NCI-H345 treated with DMSO at 0.1 percent for 48 hours (cell line): ENCODE data around the gene ANAPC2.

ENCODE experiments used
- DNase-seq: peaks from one replicate; lab custom pipeline; 2025; ENCODE audit not compliant: unreplicated experiment; lab: John Stamatoyannopoulos, UW

Gene ANAPC2

DNA sequence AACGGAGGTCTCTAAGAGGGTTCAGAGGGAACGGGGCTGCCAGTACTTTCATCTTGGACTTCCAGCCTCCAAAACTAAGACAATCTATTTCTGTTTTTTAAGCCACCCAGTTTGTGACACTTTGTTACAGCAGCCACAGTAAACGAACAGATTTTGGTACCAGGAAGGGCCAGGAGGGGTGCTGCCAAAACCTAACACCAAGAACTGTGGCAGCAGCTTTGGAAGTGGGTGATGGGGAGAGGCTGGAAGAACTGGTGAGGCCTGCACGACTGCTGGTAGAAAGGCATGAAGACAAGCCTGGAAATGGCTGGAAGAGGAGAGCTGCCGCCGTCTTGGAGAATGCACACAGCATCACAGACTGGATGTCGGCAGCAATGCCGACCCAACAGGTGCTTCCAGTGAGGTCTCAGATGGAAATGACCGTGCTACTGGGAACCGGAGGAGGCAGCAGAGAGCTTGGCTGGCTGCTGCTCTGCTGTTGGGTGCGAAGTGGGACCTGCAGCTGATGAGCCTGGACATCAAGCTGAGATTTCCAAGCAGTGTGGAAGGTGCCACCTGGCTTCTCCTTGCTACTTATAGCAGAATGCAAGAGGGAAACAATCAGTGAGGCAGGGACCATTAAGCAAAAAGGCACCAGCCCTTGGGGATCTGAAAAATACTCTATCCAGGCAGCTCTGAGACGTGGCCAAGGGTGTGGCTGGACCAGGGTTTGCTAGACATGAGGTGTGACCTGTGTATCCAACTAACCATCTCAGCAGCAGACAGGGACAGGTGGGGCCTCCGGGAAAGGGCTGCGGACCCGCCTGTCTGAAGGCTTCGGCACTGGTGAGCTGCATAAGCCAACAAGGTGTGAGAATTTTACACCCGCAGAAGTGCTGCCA, 11.8 kb downstream of the ANAPC2 start:
- no peak for DNase-seq

DNA sequence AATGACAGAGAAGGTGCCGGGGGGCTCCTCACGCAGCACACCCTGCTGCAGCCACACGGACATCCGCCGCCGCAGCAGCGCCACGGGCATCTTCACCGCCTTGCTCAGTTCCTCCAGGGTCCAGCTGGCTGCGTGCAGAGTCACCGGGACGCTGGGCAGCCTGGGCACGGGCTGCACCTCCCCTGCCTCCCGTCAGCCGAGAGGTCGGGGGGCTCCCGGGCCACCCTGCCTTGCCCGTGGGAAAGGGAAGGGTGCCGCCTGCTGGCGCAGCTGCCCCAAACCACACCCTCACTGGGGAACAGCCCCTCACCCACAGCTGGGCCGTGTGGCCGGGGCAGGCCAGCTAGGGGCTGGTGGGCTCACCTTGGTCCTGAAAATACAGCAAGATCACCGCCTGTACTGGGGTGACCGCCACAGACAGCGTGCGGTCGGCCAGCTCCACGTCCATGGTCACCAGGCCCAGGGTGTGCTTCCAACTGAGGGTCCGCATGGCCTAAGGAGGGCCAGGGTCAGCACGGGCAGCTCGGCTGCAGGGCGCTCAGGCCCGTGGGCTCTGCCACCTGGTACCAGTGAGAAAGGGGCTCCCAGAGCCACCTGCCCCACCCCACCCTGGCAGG, 12.9 kb downstream of the ANAPC2 start:
- no peak for DNase-seq

DNA sequence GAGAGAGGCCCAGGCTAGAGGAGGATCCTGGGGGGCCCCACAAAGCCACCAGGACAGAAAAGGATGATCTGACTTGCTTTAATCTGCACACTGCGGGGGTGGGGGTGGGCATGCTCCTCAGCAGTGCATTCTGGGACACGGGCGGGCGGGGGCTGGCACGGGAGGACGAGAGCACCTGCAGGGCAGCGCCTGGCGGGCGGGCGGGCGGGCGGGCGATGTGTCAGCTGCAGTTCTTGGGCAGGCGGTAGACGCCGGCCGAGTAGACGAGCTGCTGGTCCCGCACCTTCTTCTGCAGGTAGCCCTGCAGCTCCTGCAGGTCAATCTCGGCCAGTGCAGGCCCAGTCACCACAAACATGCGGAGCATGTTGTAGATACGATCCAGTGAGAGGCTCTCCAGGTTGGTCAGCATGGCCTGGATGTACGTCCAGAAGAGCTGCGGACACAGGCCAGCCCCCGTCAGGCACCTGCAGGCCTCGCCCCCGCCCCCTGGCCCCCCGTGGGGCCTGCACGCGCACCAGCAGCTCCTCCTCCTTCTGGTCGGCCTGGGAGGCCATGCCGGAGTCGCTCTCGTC, 13.6 kb downstream of the ANAPC2 start:
- no peak for DNase-seq

DNA sequence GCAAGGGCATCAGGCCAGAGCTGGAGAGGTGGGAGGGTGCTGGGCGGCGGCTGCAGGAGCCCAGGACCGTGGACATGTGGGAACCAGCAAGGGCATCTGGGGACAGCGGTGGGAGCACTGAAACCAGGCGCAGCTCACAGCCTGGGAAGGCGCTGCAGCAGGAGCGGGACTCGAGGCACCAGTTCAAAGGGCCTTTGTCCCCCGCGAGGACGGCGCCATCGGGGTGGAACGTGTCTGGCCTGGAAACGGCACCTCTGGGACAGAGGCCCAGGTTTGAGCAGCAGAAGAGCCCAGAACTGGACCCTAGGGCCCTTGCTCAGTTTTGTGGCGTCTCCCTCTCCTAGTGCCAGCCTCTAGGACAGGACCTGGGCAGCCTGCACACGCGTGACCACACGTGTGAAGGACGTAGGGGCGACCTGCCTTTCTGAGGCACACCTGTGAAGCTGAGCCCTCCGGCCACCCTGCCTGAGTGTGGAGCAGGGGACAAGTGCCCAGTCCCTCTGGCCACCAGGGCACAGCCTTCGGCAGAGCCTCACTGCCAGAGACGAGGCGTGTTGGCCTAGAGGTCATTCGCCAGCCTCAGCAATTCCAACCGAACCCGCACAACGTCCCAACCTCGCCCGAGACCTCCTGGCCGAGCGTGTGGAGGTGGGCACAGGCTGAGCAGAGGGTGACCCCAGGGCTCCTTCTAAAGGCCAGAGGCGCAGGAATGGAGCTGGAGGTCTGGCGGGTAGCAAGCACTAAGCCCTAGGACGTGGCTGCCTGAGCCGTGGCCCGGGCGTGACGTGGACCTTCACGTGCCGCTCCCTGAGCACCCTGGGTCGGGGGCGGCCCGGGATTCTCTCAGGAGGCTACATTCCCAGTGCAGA, 14.3 kb downstream of the ANAPC2 start:
- DNase-seq: no peak

DNA sequence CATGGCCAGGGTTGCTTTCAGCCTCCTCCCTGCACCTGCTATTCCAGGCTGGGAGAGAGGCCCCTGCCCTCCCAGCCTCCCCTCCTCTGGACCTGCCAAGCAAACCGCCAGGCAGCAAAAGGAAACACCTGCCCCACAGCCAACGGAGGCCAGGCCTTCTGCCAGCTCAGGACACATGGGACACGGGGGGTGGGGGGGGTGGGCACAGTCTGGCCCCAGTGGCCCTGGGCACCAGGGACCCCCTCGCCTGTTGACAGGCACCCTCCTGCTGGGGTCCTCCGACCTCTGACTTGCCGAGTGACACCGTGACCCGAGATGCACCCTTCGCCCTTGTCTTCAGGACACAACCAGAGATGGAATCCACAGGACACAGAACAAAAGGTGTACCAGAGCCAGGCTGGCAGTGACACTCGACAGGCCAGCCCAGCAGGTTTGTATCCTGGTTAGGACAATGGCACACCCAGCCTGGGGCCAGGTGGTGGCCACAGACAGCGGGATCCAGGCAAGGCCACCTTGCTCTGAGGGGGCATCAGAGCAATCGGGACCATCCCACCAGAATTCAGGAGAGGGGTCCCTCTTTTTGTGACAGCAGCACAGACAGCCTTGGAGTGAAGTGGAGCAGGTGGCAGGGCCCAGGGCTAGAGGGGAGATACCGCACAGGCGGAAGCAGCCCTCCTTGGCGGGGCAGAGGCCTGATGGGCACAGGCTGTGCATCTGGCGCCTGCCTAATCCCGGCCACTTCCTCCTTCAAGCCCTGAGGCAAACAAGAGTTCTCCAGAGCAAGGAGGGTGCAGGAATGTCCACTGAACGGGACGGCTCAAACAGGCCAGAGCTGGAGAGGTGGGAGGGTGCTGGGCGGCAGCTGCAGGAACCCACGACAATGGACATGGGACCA, 15.2 kb downstream of the ANAPC2 start:
- DNase-seq: no peak

DNA sequence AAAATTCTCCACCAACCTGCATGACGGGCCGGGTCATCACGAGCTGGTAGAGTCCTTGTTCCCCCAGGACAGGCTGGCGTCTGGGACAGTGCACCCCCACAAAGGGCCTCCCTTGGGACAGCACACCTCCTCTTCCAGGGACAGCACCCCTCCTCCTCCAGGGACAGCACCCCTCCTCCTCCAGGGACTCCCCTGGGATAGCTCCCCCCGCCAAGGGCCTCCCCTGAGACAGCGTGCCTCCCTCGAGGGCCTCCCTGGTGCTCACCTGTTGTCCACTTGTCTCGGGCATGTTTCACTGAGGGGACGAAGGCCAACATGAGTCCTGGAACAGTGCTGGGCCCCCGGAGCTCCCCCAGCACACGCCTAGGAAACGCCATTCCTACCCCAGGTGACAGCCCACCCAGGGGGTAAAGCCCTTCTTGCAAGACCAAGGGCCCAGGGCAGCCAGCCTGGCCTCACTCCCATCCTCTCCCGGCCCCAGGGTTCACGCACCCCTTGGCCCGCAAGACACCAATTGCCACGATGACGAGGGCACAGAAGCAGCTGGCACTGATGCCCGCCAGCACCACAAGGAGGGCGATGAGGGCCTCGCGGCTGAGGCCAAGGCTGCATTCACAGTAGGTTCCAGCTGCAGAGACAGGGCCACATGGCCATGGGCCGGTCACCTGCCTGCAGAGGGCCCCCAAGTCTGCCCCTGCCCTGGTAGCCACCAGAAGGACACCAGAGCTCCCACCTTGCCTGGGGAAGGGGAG, 17.0 kb downstream of the ANAPC2 start:
- no peak for DNase-seq

DNA sequence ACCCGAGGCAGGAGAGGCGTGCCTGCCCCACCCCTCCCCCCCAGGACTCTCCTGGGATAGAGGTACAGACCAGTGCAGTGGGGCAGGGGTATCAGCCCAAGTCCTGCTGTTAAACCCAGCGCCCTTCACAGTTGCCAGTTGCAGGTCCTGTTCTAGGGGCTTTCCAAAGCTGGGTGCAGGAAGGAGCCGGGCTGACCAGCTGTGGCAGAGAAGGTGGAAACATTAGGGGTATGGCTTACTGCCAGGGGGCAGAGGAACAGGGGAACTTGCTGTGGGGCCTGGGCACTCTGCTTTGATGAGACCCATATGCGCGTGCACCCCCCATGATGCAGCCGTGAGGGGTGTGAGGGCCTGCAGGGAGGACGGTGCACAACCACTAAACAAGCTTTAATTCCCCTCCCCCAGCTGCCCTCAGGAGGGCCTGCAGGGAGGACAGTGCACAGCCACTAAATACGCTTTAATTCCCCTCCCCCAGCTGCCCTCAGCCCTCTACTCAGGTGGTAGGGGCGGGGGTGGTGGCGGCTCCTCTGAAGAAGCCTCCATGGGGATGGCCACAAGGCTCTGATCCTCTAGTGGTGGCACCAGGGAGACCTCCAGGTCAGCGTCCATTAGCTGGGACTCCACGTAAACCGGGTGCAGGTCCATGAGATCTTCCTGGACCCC, 17.7 kb downstream of the ANAPC2 start:
- DNase-seq: no peak

DNA sequence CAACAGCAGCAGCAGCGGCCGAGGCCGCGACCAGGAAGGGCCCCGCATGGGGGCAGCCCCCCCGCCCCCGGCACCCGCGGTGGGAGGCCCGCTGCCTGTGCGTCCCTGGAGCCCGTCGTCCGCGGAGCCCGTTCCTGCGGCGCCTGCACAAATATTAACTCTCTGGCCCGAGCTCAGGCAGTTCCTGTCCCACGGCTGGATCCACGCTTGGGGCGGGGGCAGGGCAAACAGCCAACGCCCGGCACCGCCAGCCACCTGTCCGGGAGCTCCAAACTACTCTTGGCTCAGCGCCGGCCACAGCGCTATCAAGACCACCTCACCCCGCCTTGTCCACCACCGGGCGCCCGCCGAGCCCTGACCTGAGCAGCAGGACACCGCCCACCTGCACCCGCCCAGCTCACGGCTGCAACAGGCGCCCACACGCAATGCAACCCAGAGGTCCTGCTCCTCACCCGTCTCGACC, 18.4 kb downstream of the ANAPC2 start, which contains the start of gene LRRC26:
LRRC26 (minus strand) TSS at position 156 of the 463 bp plus-strand sequence; CDS start at position 48, 108 bp downstream.
- DNase-seq: no peak

DNA sequence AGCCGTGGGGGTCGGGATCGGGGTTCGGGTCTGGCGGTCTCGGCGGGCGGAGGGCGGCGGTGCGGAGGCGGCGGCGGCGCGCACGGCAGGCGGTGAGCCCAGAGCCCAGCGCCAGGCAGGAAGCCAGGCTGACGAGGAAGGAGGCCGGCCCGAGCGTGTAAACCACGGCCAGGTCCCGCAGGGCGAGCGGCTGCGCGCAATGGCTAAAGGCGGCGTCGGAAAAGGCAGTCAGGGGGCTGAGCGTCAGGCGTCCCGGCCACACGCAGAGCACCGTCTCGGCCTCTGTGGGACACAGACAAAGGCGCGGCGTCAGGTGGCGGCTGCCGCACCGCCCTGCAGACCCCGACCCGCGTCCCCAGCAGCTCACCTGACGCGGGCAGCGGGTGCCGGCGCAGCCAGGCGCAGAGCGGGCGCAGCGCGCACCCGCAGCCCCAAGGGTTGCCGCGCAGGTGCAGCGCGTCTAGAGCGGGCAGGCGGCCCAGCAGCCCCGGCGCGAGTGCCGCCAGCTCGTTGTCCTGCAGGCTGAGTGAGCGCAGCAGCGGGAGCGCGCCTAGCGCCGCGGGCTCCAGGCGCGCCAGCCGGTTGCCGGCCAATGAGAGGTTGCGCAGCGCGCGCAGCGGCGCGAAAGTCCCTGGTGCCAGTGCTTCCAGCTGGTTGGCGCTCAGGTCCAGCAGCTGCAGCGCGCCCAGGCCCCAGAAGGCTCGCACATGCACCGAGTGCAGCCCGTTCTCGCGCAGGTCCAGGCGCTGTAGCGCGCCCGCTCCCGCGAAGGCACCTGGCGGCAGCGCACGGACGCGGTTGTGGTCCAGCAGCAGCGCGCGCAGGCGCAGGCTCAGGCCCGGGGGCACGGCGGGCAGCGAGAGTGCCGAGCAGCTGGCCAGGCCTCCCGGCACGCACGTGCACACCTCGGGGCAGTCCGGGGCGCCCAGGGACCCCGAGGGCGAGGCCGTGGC, 19.2 kb downstream of the ANAPC2 start:
- peak; percentile 80 for DNase-seq

DNA sequence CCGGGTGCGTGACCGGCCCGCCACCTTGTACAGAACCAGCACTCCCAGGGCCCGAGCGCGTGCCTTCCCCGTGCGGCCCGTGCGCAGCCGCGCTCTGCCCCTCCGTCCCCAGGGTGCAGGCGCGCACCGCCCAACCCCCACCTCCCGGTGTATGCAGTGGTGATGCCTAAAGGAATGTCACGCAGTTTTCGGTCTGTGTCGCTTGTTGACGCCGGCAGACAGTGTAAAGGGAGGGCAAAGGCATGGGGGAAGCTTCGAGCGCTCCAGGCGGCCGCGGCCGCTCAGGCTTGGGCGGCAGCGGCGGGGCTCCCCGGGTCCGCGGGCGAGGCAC, 19.8 kb downstream of the ANAPC2 start:
- DNase-seq: no peak

DNA sequence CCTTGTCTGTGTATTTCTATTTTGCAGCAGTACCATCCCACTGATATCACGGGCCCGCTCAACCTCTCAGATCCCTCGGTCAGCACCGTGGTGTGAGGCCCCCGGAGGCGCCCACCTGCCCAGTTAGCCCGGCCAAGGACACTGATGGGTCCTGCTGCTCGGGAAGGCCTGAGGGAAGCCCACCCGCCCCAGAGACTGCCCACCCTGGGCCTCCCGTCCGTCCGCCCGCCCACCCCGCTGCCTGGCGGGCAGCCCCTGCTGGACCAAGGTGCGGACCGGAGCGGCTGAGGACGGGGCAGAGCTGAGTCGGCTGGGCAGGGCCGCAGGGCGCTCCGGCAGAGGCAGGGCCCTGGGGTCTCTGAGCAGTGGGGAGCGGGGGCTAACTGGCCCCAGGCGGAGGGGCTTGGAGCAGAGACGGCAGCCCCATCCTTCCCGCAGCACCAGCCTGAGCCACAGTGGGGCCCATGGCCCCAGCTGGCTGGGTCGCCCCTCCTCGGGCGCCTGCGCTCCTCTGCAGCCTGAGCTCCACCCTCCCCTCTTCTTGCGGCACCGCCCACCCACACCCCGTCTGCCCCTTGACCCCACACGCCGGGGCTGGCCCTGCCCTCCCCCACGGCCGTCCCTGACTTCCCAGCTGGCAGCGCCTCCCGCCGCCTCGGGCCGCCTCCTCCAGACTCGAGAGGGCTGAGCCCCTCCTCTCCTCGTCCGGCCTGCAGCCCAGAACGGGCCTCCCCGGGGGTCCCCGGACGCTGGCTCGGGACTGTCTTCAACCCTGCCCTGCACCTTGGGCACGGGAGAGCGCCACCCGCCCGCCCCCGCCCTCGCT, 20.4 kb downstream of the ANAPC2 start:
- DNase-seq: no peak

DNA sequence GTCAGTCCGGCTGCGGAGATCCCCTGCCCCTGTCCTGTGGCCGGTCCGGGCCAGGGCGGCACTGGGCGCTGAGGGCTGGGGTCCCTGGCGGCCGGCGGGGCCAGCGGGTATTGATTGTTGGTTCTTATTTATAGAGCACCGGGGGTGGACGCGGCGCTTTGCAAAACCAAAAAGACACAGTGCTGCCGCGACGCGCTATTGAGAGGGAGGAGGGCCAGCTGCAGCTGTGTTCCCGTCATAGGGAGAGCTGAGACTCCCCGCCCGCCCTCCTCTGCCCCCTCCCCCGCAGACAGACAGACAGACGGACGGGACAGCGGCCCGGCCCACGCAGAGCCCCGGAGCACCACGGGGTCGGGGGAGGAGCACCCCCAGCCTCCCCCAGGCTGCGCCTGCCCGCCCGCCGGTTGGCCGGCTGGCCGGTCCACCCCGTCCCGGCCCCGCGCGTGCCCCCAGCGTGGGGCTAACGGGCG, 21.0 kb downstream of the ANAPC2 start:
- DNase-seq: peak; percentile 6

DNA sequence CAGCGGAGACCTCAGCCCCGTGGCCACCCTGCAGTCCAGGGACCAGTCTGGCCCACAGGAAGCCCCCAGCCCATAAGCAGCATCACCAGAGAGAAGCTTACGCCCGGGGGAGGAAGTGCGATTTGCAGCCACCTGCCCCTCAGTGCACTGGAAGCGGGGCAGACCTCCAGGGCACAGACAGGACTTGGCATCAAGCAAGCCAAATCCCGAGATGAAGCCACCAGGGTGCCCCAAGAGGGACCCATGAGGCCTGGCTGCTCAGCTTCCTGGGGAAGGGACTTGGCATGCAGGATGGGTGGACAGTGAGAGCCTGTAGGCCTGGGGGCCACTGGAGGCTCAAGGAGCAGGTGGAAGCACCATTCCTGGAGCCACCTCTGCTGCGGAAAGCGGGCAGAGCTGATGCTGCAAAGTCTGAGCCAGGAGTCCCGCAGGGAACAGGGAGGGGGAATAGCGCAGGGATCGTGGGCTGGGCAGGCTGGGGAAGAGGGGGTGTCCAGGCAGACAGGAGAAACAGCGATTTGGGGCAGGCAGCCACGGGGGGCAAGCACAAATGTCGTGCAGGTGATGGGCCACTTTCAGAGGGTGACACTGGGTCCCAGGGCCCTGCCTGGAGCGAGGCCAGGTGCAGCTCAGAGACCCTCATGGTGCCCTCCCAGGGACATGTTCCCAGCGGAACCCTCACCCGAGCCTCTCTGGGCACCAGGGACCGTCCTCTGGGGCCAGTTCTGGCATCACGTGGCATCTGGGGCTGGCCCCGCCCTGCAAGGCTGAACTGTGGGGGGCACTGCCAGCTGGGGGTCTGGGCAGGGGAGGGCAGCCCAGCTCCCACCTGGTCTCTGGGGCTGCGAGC, 21.8 kb downstream of the ANAPC2 start:
- no peak for DNase-seq

DNA sequence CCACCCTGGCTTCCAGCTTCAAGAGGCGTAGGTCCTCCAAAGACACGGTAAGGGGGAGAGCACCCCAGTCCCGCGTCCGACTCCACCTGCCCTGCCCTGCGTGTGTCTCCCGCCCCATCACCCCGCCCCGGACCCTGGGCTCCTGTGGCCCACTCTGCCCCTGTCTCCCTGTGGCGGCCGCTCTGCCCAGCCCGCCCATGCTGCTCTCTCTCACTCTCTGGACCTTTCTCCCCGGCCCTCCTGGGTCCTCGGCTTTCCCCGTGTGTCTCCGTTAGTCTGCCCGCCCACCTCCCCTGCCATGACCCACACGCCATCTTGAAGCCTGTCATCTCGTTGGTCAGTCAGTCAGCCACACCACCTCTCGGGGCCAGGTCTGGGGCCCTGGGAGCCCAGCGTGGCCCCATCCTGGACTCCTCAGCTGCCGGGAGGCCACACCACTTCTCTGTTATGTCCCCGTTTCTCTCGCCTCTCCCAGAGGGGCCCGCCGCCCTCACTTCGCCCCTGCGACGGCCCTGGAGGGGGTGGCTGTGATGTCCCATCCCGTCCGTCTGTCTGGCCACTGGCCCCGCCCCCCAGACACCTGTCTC, 23.0 kb downstream of the ANAPC2 start:
- no peak for DNase-seq
